Tibial nerve (tissue), 4 donors: ENCODE measurements around the gene GRM8.

Experiments used
- CTCF ChIP-seq, 5 experiments: fragments of 200-600 bp in 3 of 5; fragments of 450-650 bp in 2 of 5; sonication (generic) in 3 of 5; IDR thresholded peaks; one replicate each; pipeline ENCODE4 v1.5.1; 2016 to 2019; ENCODE audit warnings: antibody characterized with exemption in 5 of 5, mild to moderate bottlenecking in 3 of 5, moderate library complexity in 2 of 5
- EP300 ChIP-seq, 2 donors: sonication (generic); formaldehyde crosslinking; IDR thresholded peaks; one replicate each; pipeline ENCODE4 v1.6.1; 2017; ENCODE audit warnings: antibody characterized with exemption in 2 of 2, mild to moderate bottlenecking in 1 of 2
- POLR2A ChIP-seq, 2 donors: fragments of 450-650 bp; IDR thresholded peaks; one replicate each; pipeline ENCODE4 v1.6.1; 2017; ENCODE audit warnings: antibody characterized with exemption in 2 of 2, mild to moderate bottlenecking in 2 of 2, moderate library complexity in 2 of 2

- TF ChIP-seq CTCF (IDR thresholded peaks at IDR 0.05), result no peak
- TF ChIP-seq POLR2A (IDR thresholded peaks at IDR 0.05), result no peak
- TF ChIP-seq EP300 (IDR thresholded peaks at IDR 0.05), result no peak
Measured at GRCh38 chr7:126818393-126819196, 434.1 kb downstream of the GRM8 start.
